T-cell (primary cell): ENCODE results near the gene CKMT1A. TPM values are rescaled to one million over a fixed set of nuclear protein-coding genes. Genes with fewer than 3 reads are reported as not detected.
"Not testable (repeated sequence)": the region's sequence is repeated elsewhere in the genome, so short reads cannot be mapped to it uniquely, and the experiment has no call there.

Source experiments
- ATAC-seq, 4 experiments: fragments of 200-7000 bp in 3 of 4; fragments of 150-1000 bp in 1 of 4; cut with Tn5 transposase; replicated peaks in 1 of 4; 1 replicate in 3 of 4; 2 replicates in 1 of 4; pipeline ENCODE4 v1.10.0; 2021; ENCODE audit warnings: moderate library complexity in 3 of 4, mild to moderate bottlenecking in 2 of 4, moderate number of reproducible peaks in 1 of 4
- CTCF ChIA-PET, 2 donors: fragments of 300-600 bp; sonication (Branson Sonifier 250); formaldehyde crosslinking; loops; one replicate each; lab custom pipeline; 2022; ENCODE audit warnings: antibody characterized with exemption in 2 of 2; lab: Charles Lee
- POLR2A ChIA-PET, 2 donors: fragments of 300-600 bp; sonication (Branson Sonifier 250); formaldehyde crosslinking; loops; one replicate each; lab custom pipeline; 2022; ENCODE audit warnings: antibody characterized with exemption in 2 of 2; lab: Charles Lee
- DNase-seq, 35 experiments: peaks; one replicate each; pipeline versions ENCODE4 v3.0.0 to v3.0.0-alpha.2; 2013 to 2023
- H3K27ac ChIP-seq: one replicate; pipeline ENCODE4 v1.5.1; 2013; ENCODE audit warnings: low read length
- H3K27me3 ChIP-seq, 2 experiments: replicated peaks in 1 of 2; 1 replicate in 1 of 2; 2 replicates in 1 of 2; pipeline versions ENCODE4 v1.6.1 to v1.7.0; 2013; ENCODE audit warnings: low read length in 1 of 2, mixed read lengths in 1 of 2; ENCODE audit not compliant: control insufficient read depth in 2 of 2, insufficient read depth in 2 of 2; ENCODE audit errors: extremely low read depth in 1 of 2
- H3K36me3 ChIP-seq, 2 donors: 1 replicate in 1 of 2; 2 replicates in 1 of 2; pipeline versions ENCODE4 v1.6.1 to v1.7.0; 2013; ENCODE audit warnings: low read length in 1 of 2; ENCODE audit not compliant: control insufficient read depth in 2 of 2, insufficient read depth in 1 of 2; ENCODE audit errors: extremely low read depth in 1 of 2
- H3K4me1 ChIP-seq, 2 experiments: 1 replicate in 1 of 2; 2 replicates in 1 of 2; pipeline versions ENCODE4 v1.6.1 to v1.7.0; 2013; ENCODE audit warnings: low read length in 2 of 2, mixed read lengths in 1 of 2; ENCODE audit not compliant: insufficient read depth in 2 of 2, control insufficient read depth in 1 of 2; ENCODE audit errors: extremely low read depth in 1 of 2
- H3K4me3 ChIP-seq, 2 donors: 1 replicate in 1 of 2; 2 replicates in 1 of 2; pipeline versions ENCODE4 v1.5.1 to v1.7.0; 2013; ENCODE audit warnings: mild to moderate bottlenecking in 2 of 2, low read length in 1 of 2, moderate library complexity in 1 of 2; ENCODE audit not compliant: control insufficient read depth in 1 of 2; ENCODE audit errors: extremely low read depth in 1 of 2
- H3K9me3 ChIP-seq: 2 replicates; pipeline ENCODE4 v1.7.0; 2013
- H3K27ac Mint-ChIP-seq, 2 donors: one replicate each; pipeline ENCODE4 v1.8.0; 2020 to 2021; ENCODE audit warnings: mild to moderate bottlenecking in 2 of 2, mixed read lengths in 2 of 2
- H3K27me3 Mint-ChIP-seq, 2 donors: one replicate each; pipeline ENCODE4 v1.8.0; 2021 to 2022; ENCODE audit warnings: mixed read lengths in 2 of 2
- H3K36me3 Mint-ChIP-seq: one replicate; pipeline ENCODE4 v1.8.0; 2021; ENCODE audit warnings: mixed read lengths
- H3K4me1 Mint-ChIP-seq, 3 donors: one replicate each; pipeline ENCODE4 v1.8.0; 2020 to 2022; ENCODE audit warnings: mixed read lengths in 3 of 3, mild to moderate bottlenecking in 1 of 3
- H3K4me3 Mint-ChIP-seq, 3 donors: one replicate each; pipeline ENCODE4 v1.8.0; 2020 to 2022; ENCODE audit warnings: mild to moderate bottlenecking in 3 of 3, mixed read lengths in 3 of 3, moderate library complexity in 3 of 3
- H3K9me3 Mint-ChIP-seq, 3 donors: one replicate each; pipeline ENCODE4 v1.8.0; 2020 to 2022; ENCODE audit warnings: mixed read lengths in 3 of 3
- WGBS: methylation state at CpG from one replicate; pipeline ENCODE4 v1.1.5; 2013; ENCODE audit warnings: missing lambda C conversion rate; ENCODE audit not compliant: insufficient coverage; 5-methylcytosine and 5-hydroxymethylcytosine counted together
- total RNA-seq, 35 experiments: library from RNA in 6 of 35; stranded (reverse) in 6 of 35; fragments of 120-200 nt in 1 of 35; gene quantifications; one replicate each; pipeline versions ENCODE4 v1.2.1 to v1.2.4 and lab custom pipeline; 2013 to 2026

The CKMT1A gene
- total RNA-seq, 5 donors from 2014 or later (not counting 1 experiment from before 2014, with no cell fraction given), result 0.16 to 0.28 TPM; not detected in 3

- H3K36me3 Mint-ChIP-seq, H3K4me3 ChIP-seq, H3K27me3 ChIP-seq, H3K27me3 Mint-ChIP-seq, ATAC-seq, H3K36me3 ChIP-seq, H3K4me1 Mint-ChIP-seq, H3K4me3 Mint-ChIP-seq, H3K27ac ChIP-seq, CTCF ChIA-PET, POLR2A ChIA-PET, DNase-seq, H3K9me3 ChIP-seq, H3K9me3 Mint-ChIP-seq, H3K4me1 ChIP-seq, H3K27ac Mint-ChIP-seq: not testable (repeated sequence)
- WGBS, result no CpG with 5 or more reads among the region's 1 CpG
Observed at GRCh38 chr15:43666177-43666576, 27.5 kb upstream of the CKMT1A start.

- H3K27me3 ChIP-seq, H3K9me3 Mint-ChIP-seq, H3K27me3 Mint-ChIP-seq, H3K36me3 ChIP-seq, H3K4me1 ChIP-seq, POLR2A ChIA-PET, DNase-seq, H3K4me3 Mint-ChIP-seq, H3K4me1 Mint-ChIP-seq, H3K9me3 ChIP-seq, H3K4me3 ChIP-seq, H3K36me3 Mint-ChIP-seq, CTCF ChIA-PET, H3K27ac ChIP-seq, H3K27ac Mint-ChIP-seq, ATAC-seq: not testable (repeated sequence)
- WGBS, result no CpG with 5 or more reads among the region's 1 CpG
Observed at GRCh38 chr15:43674175-43674574, 19.5 kb upstream of the CKMT1A start.

GRCh38 chr15:43689604-43690301 lies 3.9 kb upstream of the CKMT1A start:
- H3K4me1 ChIP-seq, H3K4me3 ChIP-seq, DNase-seq, H3K4me1 Mint-ChIP-seq, H3K27ac Mint-ChIP-seq, H3K4me3 Mint-ChIP-seq, POLR2A ChIA-PET, H3K9me3 ChIP-seq, H3K27me3 Mint-ChIP-seq, CTCF ChIA-PET, H3K36me3 Mint-ChIP-seq, H3K36me3 ChIP-seq, H3K27me3 ChIP-seq, H3K9me3 Mint-ChIP-seq, H3K27ac ChIP-seq: not testable (repeated sequence)
- ATAC-seq, result peak; percentile 99
- no CpG with 5 or more reads among the region's 54 CpGs for WGBS

- H3K9me3 ChIP-seq, H3K36me3 Mint-ChIP-seq, H3K4me3 ChIP-seq, H3K27ac Mint-ChIP-seq, H3K9me3 Mint-ChIP-seq, CTCF ChIA-PET, H3K4me1 ChIP-seq, DNase-seq, ATAC-seq, H3K27me3 ChIP-seq, H3K4me3 Mint-ChIP-seq, POLR2A ChIA-PET, H3K27ac ChIP-seq, H3K36me3 ChIP-seq, H3K4me1 Mint-ChIP-seq: not testable (repeated sequence)
- no CpG with 5 or more reads among the region's 7 CpGs for WGBS
- peaks cover 10% of the 10 kb centered on the region in 2 donors for H3K27me3 Mint-ChIP-seq
Observed at GRCh38 chr15:43692679-43693078, 980 bp upstream of the CKMT1A start.

GRCh38 chr15:43702174-43702573 lies 8.5 kb downstream of the CKMT1A start:
- POLR2A ChIA-PET, result no interaction called here
- Histone ChIP-seq H3K27ac (no peak overlapping the region), H3K9me3 (no peaks in the 10 kb centered on the region), H3K27me3 (peaks cover 2 to 8% of the 10 kb centered on the region in 2 experiments), H3K36me3 (no peaks in the 10 kb centered on the region), H3K4me3 (no peak overlapping the region), H3K4me1 (no peaks in the 10 kb centered on the region)
- no peak overlapping the region for H3K4me3 Mint-ChIP-seq
- 93% methylated on average over 3 of the region's 7 CpGs for WGBS
- no peaks in the 10 kb centered on the region for H3K9me3 Mint-ChIP-seq
- CTCF ChIA-PET, result no interaction called here
- H3K27me3 Mint-ChIP-seq, result peaks cover 17 to 19% of the 10 kb centered on the region in 2 donors
- ATAC-seq (no peak), DNase-seq (no peak)
- no peaks in the 10 kb centered on the region for H3K4me1 Mint-ChIP-seq
- no peaks in the 10 kb centered on the region for H3K36me3 Mint-ChIP-seq
- H3K27ac Mint-ChIP-seq, result no peak overlapping the region

GRCh38 chr15:43702701-43703424 lies 9.2 kb downstream of the CKMT1A start:
- Histone ChIP-seq H3K4me1 (no peaks in the 10 kb centered on the region), H3K27me3 (peaks cover 0 to 8% of the 10 kb centered on the region in 2 experiments), H3K36me3 (no peaks in the 10 kb centered on the region), H3K27ac (no peak overlapping the region), H3K4me3 (no peak overlapping the region), H3K9me3 (no peaks in the 10 kb centered on the region)
- Mint-ChIP-seq H3K4me1 (no peaks in the 10 kb centered on the region), H3K27me3 (peaks cover 13% of the 10 kb centered on the region in 2 donors), H3K4me3 (no peak overlapping the region), H3K36me3 (no peaks in the 10 kb centered on the region), H3K27ac (no peak overlapping the region), H3K9me3 (no peaks in the 10 kb centered on the region)
- 56% methylated on average over 4 of the region's 8 CpGs for WGBS
- ChIA-PET CTCF (no interaction called here), POLR2A (no interaction called here)
- DNase-seq, result no peak
- ATAC-seq, result no peak
